Measurements from ENCODE around the gene PDIA3.

Gene PDIA3

GRCh38 chr15:43769584-43770228, 23.5 kb downstream of the PDIA3 start:
- no peaks in the 10 kb centered on the region for H3K9me3 Mint-ChIP-seq
- H3K27me3 Mint-ChIP-seq = no peaks in the 10 kb centered on the region
- no peak overlapping the region for H3K4me3 Mint-ChIP-seq
- H3K36me3 Mint-ChIP-seq (ENCODE audit: low read depth) = peaks cover 84% of the 10 kb centered on the region
- peak overlapping the region; percentile 18 for H3K27ac Mint-ChIP-seq
- peaks cover 4% of the 10 kb centered on the region for H3K4me1 Mint-ChIP-seq (ENCODE audit: low read depth)

GRCh38 chr15:43771816-43772215, 25.6 kb downstream of the PDIA3 start:
- Mint-ChIP-seq H3K9me3 (no peaks in the 10 kb centered on the region), H3K4me1 (ENCODE audit: low read depth) (peaks cover 20% of the 10 kb centered on the region), H3K36me3 (ENCODE audit: low read depth) (peaks cover 67% of the 10 kb centered on the region), H3K27ac (no peak overlapping the region), H3K27me3 (no peaks in the 10 kb centered on the region), H3K4me3 (no peak overlapping the region)

GRCh38 chr15:43772624-43773023, 26.4 kb downstream of the PDIA3 start:
- Mint-ChIP-seq H3K36me3 (ENCODE audit: low read depth) (peaks cover 65% of the 10 kb centered on the region), H3K4me1 (ENCODE audit: low read depth) (peaks cover 28% of the 10 kb centered on the region), H3K4me3 (no peak overlapping the region), H3K9me3 (no peaks in the 10 kb centered on the region), H3K27me3 (no peaks in the 10 kb centered on the region), H3K27ac (peak overlapping the region; percentile 58)

- H3K36me3 Mint-ChIP-seq (ENCODE audit: low read depth) = peaks cover 52% of the 10 kb centered on the region
- H3K4me3 Mint-ChIP-seq = no peak overlapping the region
- H3K27ac Mint-ChIP-seq = peak overlapping the region; percentile 36
- H3K27me3 Mint-ChIP-seq = no peaks in the 10 kb centered on the region
- peaks cover 39% of the 10 kb centered on the region for H3K4me1 Mint-ChIP-seq (ENCODE audit: low read depth)
- H3K9me3 Mint-ChIP-seq = no peaks in the 10 kb centered on the region
These were observed 27.8 kb downstream of the PDIA3 start for GRCh38 chr15:43774062-43774461.

- Mint-ChIP-seq H3K27ac (no peak overlapping the region), H3K4me1 (ENCODE audit: low read depth) (peaks cover 37% of the 10 kb centered on the region), H3K4me3 (peak overlapping the region; percentile 85)
These were observed 29.2 kb downstream of the PDIA3 start for GRCh38 chr15:43775411-43775965.

GRCh38 chr15:43776101-43776717, 30.0 kb downstream of the PDIA3 start:
- no peak overlapping the region for H3K27ac Mint-ChIP-seq
- H3K27me3 Mint-ChIP-seq = no peaks in the 10 kb centered on the region
- peaks cover 31% of the 10 kb centered on the region for H3K36me3 Mint-ChIP-seq (ENCODE audit: low read depth)
- no peaks in the 10 kb centered on the region for H3K9me3 Mint-ChIP-seq
- peaks cover 37% of the 10 kb centered on the region for H3K4me1 Mint-ChIP-seq (ENCODE audit: low read depth)
- peak overlapping the region; percentile 85 for H3K4me3 Mint-ChIP-seq

More at GRCh38 chr15:43775411-43775965, 29.2 kb downstream of the PDIA3 start:
- no peaks in the 10 kb centered on the region for H3K27me3 Mint-ChIP-seq
- no peaks in the 10 kb centered on the region for H3K9me3 Mint-ChIP-seq
- peaks cover 38% of the 10 kb centered on the region for H3K36me3 Mint-ChIP-seq (ENCODE audit: low read depth)

- no peaks in the 10 kb centered on the region for H3K27me3 Mint-ChIP-seq
These were observed 30.6 kb downstream of the PDIA3 start, which contains the start of gene ELL3 for GRCh38 chr15:43776718-43777266. TSS of gene ELL3 (minus strand) at chr15:43776966. CDS start at chr15:43776901, 65 bp downstream.

GRCh38 chr15:43777267-43777914, 31.2 kb downstream of the PDIA3 start:
- H3K27ac Mint-ChIP-seq = peak overlapping the region; percentile 92

More at GRCh38 chr15:43776718-43777266, 30.6 kb downstream of the PDIA3 start, which contains the start of gene ELL3:
- H3K36me3 Mint-ChIP-seq (ENCODE audit: low read depth) = peaks cover 25% of the 10 kb centered on the region
- peak within 1 kb of the TSS; percentile 92 for H3K27ac Mint-ChIP-seq
- H3K9me3 Mint-ChIP-seq = no peaks in the 10 kb centered on the region
- peak within 1 kb of the TSS; percentile 85 for H3K4me3 Mint-ChIP-seq
- peaks cover 37% of the 10 kb centered on the region for H3K4me1 Mint-ChIP-seq (ENCODE audit: low read depth)

GRCh38 chr15:43779016-43779415, 32.8 kb downstream of the PDIA3 start:
- H3K36me3 Mint-ChIP-seq (ENCODE audit: low read depth) = peaks cover 9% of the 10 kb centered on the region
- peak overlapping the region; percentile 6 for H3K27ac Mint-ChIP-seq
- H3K4me3 Mint-ChIP-seq = no peak overlapping the region
- no peaks in the 10 kb centered on the region for H3K9me3 Mint-ChIP-seq
- peaks cover 37% of the 10 kb centered on the region for H3K4me1 Mint-ChIP-seq (ENCODE audit: low read depth)
- no peaks in the 10 kb centered on the region for H3K27me3 Mint-ChIP-seq

More at GRCh38 chr15:43777267-43777914, 31.2 kb downstream of the PDIA3 start:
- no peaks in the 10 kb centered on the region for H3K27me3 Mint-ChIP-seq
- peaks cover 19% of the 10 kb centered on the region for H3K36me3 Mint-ChIP-seq (ENCODE audit: low read depth)
- peak overlapping the region; percentile 85 for H3K4me3 Mint-ChIP-seq
- H3K4me1 Mint-ChIP-seq (ENCODE audit: low read depth) = peaks cover 37% of the 10 kb centered on the region
- no peaks in the 10 kb centered on the region for H3K9me3 Mint-ChIP-seq

- no peaks in the 10 kb centered on the region for H3K27me3 Mint-ChIP-seq
- H3K4me3 Mint-ChIP-seq = no peak overlapping the region
- H3K27ac Mint-ChIP-seq = no peak overlapping the region
- peaks cover 18% of the 10 kb centered on the region for H3K36me3 Mint-ChIP-seq (ENCODE audit: low read depth)
- peaks cover 25% of the 10 kb centered on the region for H3K4me1 Mint-ChIP-seq (ENCODE audit: low read depth)
- H3K9me3 Mint-ChIP-seq = no peaks in the 10 kb centered on the region
These were observed 43.2 kb downstream of the PDIA3 start for GRCh38 chr15:43789409-43789808.

GRCh38 chr15:43791993-43792760, 45.9 kb downstream of the PDIA3 start, which contains the start of gene SERF2:
TSS of gene SERF2 (plus strand) at chr15:43792320. CDS start at chr15:43792377, 57 bp downstream.
- Mint-ChIP-seq H3K36me3 (ENCODE audit: low read depth) (peaks cover 42% of the 10 kb centered on the region), H3K27ac (peak within 1 kb of the TSS; percentile 94), H3K4me3 (peak within 1 kb of the TSS; percentile 89), H3K4me1 (ENCODE audit: low read depth) (peaks cover 40% of the 10 kb centered on the region), H3K27me3 (no peaks in the 10 kb centered on the region), H3K9me3 (no peaks in the 10 kb centered on the region)

- Mint-ChIP-seq H3K9me3 (no peaks in the 10 kb centered on the region), H3K4me1 (ENCODE audit: low read depth) (peaks cover 40% of the 10 kb centered on the region), H3K27me3 (no peaks in the 10 kb centered on the region), H3K27ac (peak overlapping the region; percentile 94), H3K4me3 (peak overlapping the region; percentile 89), H3K36me3 (ENCODE audit: low read depth) (peaks cover 42% of the 10 kb centered on the region)
These were observed 46.7 kb downstream of the PDIA3 start for GRCh38 chr15:43792761-43793476.

- Mint-ChIP-seq H3K27ac (peak overlapping the region; percentile 94), H3K4me1 (ENCODE audit: low read depth) (peaks cover 45% of the 10 kb centered on the region), H3K27me3 (no peaks in the 10 kb centered on the region), H3K4me3 (peak overlapping the region; percentile 89), H3K36me3 (ENCODE audit: low read depth) (peaks cover 48% of the 10 kb centered on the region), H3K9me3 (no peaks in the 10 kb centered on the region)
These were observed 47.4 kb downstream of the PDIA3 start for GRCh38 chr15:43793647-43794046.

Data from stimulated activated naive CD8-positive, alpha-beta T cell treated with anti-CD3 and anti-CD28 coated beads, Interleukin-15, Interleukin-2, amounts not matched to agents 100 ng/mL and 50 ng/mL, for 24 hours (primary cell).